Adrenal gland (tissue), 12 donors: ENCODE results near the gene JAZF1. TPM values are rescaled to one million over a fixed set of nuclear protein-coding genes. Genes with fewer than 3 reads are reported as not detected.

Experiments used
- DNase-seq, 7 donors: peaks; one replicate each; pipeline ENCODE4 v3.0.0-alpha.2; 2019 to 2020
- H3K27ac ChIP-seq, 5 donors: fragments of 200-600 bp; sonication (generic) in 4 of 5; 1 replicate in 3 of 5; 2 replicates in 2 of 5; pipeline versions ENCODE4 v1.5.1 to v1.8.0; 2016 to 2020; ENCODE audit warnings: mild to moderate bottlenecking in 1 of 5
- H3K27me3 ChIP-seq: fragments of 200-600 bp; 2 replicates; pipeline ENCODE4 v1.8.0; 2021
- H3K36me3 ChIP-seq, 2 donors: fragments of 200-600 bp; replicated peaks in 1 of 2; 1 replicate in 1 of 2; 2 replicates in 1 of 2; pipeline versions ENCODE4 v1.5.1 to v1.8.0; 2018 to 2022
- H3K4me1 ChIP-seq, 2 donors: fragments of 200-600 bp; replicated peaks in 1 of 2; 1 replicate in 1 of 2; 2 replicates in 1 of 2; pipeline versions ENCODE4 v1.5.1 to v1.8.0; 2018 to 2021
- H3K4me3 ChIP-seq, 4 donors: fragments of 200-600 bp; sonication (generic) in 3 of 4; one replicate each; pipeline ENCODE4 v1.5.1; 2016 to 2018
- H3K9me3 ChIP-seq, 3 donors: fragments of 200-600 bp; sonication (generic) in 1 of 3; replicated peaks in 1 of 3; 1 replicate in 2 of 3; 2 replicates in 1 of 3; pipeline versions ENCODE4 v1.5.1 to v1.8.0; 2016 to 2021
- POLR2A ChIP-seq, 2 donors: fragments of 450-650 bp; IDR thresholded peaks; one replicate each; pipeline ENCODE4 v1.6.1; 2017; ENCODE audit warnings: antibody characterized with exemption in 2 of 2, mild to moderate bottlenecking in 2 of 2, moderate library complexity in 1 of 2
- WGBS, 4 donors: extraction: QIAGEN DNeasy Blood & Tissue Kit in 2 of 4; methylation state at CpG; one replicate each; pipeline versions ENCODE4 v1.1.5 to v1.1.7; 2013 to 2017; 5-methylcytosine and 5-hydroxymethylcytosine counted together
- intact Hi-C, 2 donors: fragments of 100-400 bp; cut with DNase I; formaldehyde crosslinking; loops; one replicate each; pipeline versions ENCODE4 v1.14.1 to v1.15.0; 2022 to 2023
- polyA plus RNA-seq, 3 donors: library from polyadenylated mRNA; stranded (reverse); fragments of 200-250 nt in 2 of 3; fragments of 350-450 nt in 1 of 3; fragmentation: Illumina TruSeq in 1 of 3; extraction: RNeasy Lipid Tissue Mini Kit (QIAGEN cat#74804) in 1 of 3; gene quantifications; one replicate each; pipeline ENCODE4 v1.2.3, GENCODE V29; 2013 to 2014
- total RNA-seq, 9 donors: library from RNA; depleted of rRNA in 4 of 9; stranded (reverse); fragments of >200 nt in 4 of 9; fragments of 120-200 nt in 1 of 9; fragmentation: NEBNext Ultra II Directional in 1 of 9; extraction: Animal tissue kit (Norgen Biotek cat#: 25700) in 1 of 9; gene quantifications; one replicate each; pipeline versions ENCODE4 v1.1.0 to v1.2.4, GENCODE V29; 2013 to 2023
- TF ChIP-seq, protein P1 (sequence below), 6 experiments: fragments of 450-650 bp in 4 of 6; fragments of 200-600 bp in 2 of 6; sonication (generic) in 1 of 6; IDR thresholded peaks; 1 replicate in 5 of 6; 2 replicates in 1 of 6; pipeline versions ENCODE4 v1.5.1 to v1.8.0; 2016 to 2021; ENCODE audit warnings: antibody characterized with exemption in 6 of 6, mild to moderate bottlenecking in 2 of 6, moderate library complexity in 1 of 6
- donor health status: healthy with polysubstance abuse.
- donor health status: Bipolar disorder and iron deficiency.
- donor health status: DM: yes; HTN: yes; CAD: no.
- donor health status: DM: no; HTN: no; CAD: no.
- donor health status: DM: no; HTN: no; CAD: no.
- donor health status: DM: yes; HTN: yes; CAD: no.

The JAZF1 gene
- total and polyA plus RNA-seq, 12 donors = 18.5 to 192 (median 96.3) TPM

DNA sequence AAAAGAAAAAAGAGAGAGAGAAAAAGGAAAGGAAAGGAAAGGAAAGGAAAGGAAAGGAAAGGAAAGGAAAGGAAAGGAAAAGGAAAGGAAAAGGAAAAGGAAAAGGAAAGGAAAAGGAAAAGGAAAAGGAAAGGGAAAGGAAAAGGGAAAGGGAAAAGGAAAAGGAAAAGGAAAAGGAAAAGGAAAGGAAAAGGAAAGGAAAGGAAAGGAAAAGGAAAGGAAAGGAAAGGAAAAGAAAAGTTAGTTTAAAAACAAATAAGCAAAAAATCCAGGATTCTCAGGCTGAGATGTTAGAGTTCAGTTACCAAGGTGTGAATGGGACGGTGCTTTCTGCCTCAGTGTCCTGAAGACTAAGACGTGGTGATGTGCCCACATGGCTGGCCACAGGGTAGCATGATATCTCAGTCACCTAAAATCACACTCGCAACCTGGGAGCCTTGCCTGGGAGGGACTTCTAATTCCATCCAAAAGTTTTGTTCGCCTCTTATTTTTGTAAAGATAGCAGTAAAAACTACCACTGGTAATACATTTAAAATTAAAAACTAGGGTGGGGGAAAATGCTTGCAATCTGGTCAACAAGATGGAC lies 70.1 kb downstream of the JAZF1 start:
- Histone ChIP-seq H3K4me1 (peaks cover 0 to 39% of the 10 kb centered on the region in 2 donors), H3K36me3 (no peaks in the 10 kb centered on the region), H3K27ac (no peak overlapping the region), H3K4me3 (no peak overlapping the region), H3K9me3 (no peaks in the 10 kb centered on the region), H3K27me3 (no peaks in the 10 kb centered on the region)
- DNase-seq = no peak
- WGBS, 4 donors = 92 to 98% (median 94%) methylated on average over 4 of the region's 4 CpGs
- TF ChIP-seq, protein P1, sequence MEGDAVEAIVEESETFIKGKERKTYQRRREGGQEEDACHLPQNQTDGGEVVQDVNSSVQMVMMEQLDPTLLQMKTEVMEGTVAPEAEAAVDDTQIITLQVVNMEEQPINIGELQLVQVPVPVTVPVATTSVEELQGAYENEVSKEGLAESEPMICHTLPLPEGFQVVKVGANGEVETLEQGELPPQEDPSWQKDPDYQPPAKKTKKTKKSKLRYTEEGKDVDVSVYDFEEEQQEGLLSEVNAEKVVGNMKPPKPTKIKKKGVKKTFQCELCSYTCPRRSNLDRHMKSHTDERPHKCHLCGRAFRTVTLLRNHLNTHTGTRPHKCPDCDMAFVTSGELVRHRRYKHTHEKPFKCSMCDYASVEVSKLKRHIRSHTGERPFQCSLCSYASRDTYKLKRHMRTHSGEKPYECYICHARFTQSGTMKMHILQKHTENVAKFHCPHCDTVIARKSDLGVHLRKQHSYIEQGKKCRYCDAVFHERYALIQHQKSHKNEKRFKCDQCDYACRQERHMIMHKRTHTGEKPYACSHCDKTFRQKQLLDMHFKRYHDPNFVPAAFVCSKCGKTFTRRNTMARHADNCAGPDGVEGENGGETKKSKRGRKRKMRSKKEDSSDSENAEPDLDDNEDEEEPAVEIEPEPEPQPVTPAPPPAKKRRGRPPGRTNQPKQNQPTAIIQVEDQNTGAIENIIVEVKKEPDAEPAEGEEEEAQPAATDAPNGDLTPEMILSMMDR (IDR thresholded peaks at IDR 0.05) = no peak
- no peak for TF ChIP-seq POLR2A (IDR thresholded peaks at IDR 0.05)
- intact Hi-C loops = no loop called here

DNA sequence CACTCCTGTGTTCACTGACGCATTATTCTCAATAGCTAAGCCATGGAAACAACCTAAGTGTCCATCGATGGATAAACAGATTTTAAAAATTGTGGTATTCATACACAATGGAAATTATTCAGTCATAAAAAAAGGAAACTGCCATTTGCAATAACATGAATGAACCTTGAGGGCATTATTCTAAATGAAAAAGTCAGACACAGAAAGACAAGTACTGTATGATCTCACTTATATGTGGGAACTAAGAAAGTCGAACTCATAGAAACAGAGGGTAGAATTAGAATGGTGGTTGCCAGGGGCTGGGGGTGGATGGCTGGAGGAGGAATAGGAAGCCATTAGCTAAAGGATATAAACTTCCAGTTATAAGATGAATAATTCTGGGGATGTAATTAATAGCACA lies 71.8 kb downstream of the JAZF1 start:
- H3K4me1 ChIP-seq = peaks cover 15 to 56% of the 10 kb centered on the region in 2 donors

DNA sequence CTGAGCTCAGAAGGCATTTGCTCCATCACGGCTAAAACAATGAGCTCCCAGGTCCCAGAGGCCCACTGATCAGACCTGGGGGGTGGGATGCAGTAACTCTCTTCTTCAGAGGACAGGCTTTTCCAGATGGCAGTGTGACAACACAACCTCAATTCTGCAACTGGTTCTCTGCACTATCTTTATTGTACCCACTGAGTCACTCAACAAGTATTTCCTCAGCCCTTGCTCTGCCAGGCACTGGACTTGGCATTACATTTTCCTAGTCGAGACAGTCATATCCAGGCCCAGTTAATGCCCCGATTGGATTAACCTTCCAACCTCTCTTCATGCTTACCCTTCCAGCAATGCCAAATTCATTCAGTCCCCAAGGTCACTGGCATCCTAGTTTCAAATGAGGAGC lies 72.6 kb downstream of the JAZF1 start:
- WGBS, 4 donors = 54 to 66% (median 62%) methylated on average over 3 of the region's 3 CpGs

More for the DNA sequence above, 71.8 kb downstream of the JAZF1 start:
- intact Hi-C loops = no loop called here
- Histone ChIP-seq H3K27me3 (no peaks in the 10 kb centered on the region), H3K9me3 (no peaks in the 10 kb centered on the region), H3K36me3 (no peaks in the 10 kb centered on the region), H3K27ac (peak overlapping the region in 2 of 5 donors; percentile 43 to 51), H3K4me3 (no peak overlapping the region)
- no peak for TF ChIP-seq POLR2A (IDR thresholded peaks at IDR 0.05)
- TF ChIP-seq, protein P1 (IDR thresholded peaks at IDR 0.05) = no peak
- WGBS, 4 donors = 92 to 98% (median 95%) methylated on average over 3 of the region's 3 CpGs
- DNase-seq = no peak

DNA sequence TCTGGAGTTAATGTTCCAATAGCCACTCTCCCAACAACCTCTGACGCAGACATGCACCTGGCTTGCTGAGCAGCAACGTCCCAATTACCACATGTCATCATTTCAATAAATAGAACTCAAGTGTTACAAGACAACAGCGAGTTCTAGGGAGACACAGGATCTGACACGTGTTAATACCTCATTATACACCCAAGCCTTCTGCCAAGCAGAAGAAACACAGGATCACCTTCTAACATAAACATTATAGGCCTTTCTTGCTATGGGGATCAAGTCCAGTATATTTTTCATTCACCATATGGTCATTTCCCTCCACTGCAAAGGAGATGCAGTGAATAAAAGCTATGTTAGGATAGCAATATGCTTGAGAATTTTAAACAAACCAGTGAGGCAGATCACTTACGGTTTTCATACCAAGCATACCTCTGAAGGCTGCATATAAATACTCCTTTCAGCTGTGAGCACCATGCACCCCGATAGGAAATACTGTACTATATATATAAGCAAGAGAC lies 74.2 kb downstream of the JAZF1 start:
- intact Hi-C loops = no loop called here
- no peaks in the 10 kb centered on the region for H3K36me3 ChIP-seq
- peaks cover 19 to 54% of the 10 kb centered on the region in 2 donors for H3K4me1 ChIP-seq
- 83 to 91% (median 88%) methylated on average over 6 of the region's 6 CpGs for WGBS, 4 donors
- no peaks in the 10 kb centered on the region for H3K9me3 ChIP-seq
- H3K4me3 ChIP-seq = no peak overlapping the region
- peak in 1 of 7 donors; percentile 78 for DNase-seq
- no peak overlapping the region for H3K27ac ChIP-seq
- H3K27me3 ChIP-seq = no peaks in the 10 kb centered on the region
- TF ChIP-seq, protein P1 (IDR thresholded peaks at IDR 0.05) = no peak
- TF ChIP-seq POLR2A (IDR thresholded peaks at IDR 0.05) = no peak

More for the DNA sequence above, 72.6 kb downstream of the JAZF1 start:
- Histone ChIP-seq H3K27me3 (no peaks in the 10 kb centered on the region), H3K4me1 (peaks cover 19 to 53% of the 10 kb centered on the region in 2 donors), H3K27ac (peak overlapping the region in 3 of 5 donors; percentile 27 to 51 (median 43)), H3K36me3 (no peaks in the 10 kb centered on the region), H3K4me3 (no peak overlapping the region), H3K9me3 (no peaks in the 10 kb centered on the region)
- TF ChIP-seq, protein P1 (IDR thresholded peaks at IDR 0.05) = no peak
- no peak for TF ChIP-seq POLR2A (IDR thresholded peaks at IDR 0.05)
- intact Hi-C loops = no loop called here
- peak in 5 of 7 donors; percentile 41 to 66 (median 49) for DNase-seq
